WTC11 (cell line): ENCODE results near the gene VEGFC.

ENCODE experiments used
- ZNF121 ChIP-seq: sonication (generic); formaldehyde crosslinking; IDR thresholded peaks from 2 replicates; pipeline ENCODE4 v1.8.0; 2023; ENCODE audit warnings: missing genetic modification reagents
- ZNF263 ChIP-seq: sonication (generic); formaldehyde crosslinking; IDR thresholded peaks from 2 replicates; pipeline ENCODE4 v1.8.1; 2022; ENCODE audit warnings: low read depth, mild to moderate bottlenecking, moderate library complexity, missing genetic modification reagents
- TF ChIP-seq, protein P1 (sequence below): fragments of 250-450 bp; sonication (Bioruptor Pico); IDR thresholded peaks from 2 replicates; pipeline ENCODE4 v1.8.0; 2021; ENCODE audit warnings: mild to moderate bottlenecking
- TF ChIP-seq, protein P2 (sequence below): sonication (generic); formaldehyde crosslinking; IDR thresholded peaks from 2 replicates; pipeline ENCODE4 v1.8.1; 2023; ENCODE audit warnings: mild to moderate bottlenecking, missing genetic modification reagents, moderate library complexity
- TF ChIP-seq, protein P3 (sequence below): fragments of 200-600 bp; IDR thresholded peaks from 2 replicates; pipeline ENCODE4 v1.8.0; 2022; ENCODE audit warnings: antibody characterized with exemption
- TF ChIP-seq, protein P4 (sequence below): sonication (generic); formaldehyde crosslinking; IDR thresholded peaks from 2 replicates; pipeline ENCODE4 v1.8.0; 2022; ENCODE audit warnings: mild to moderate bottlenecking, missing genetic modification reagents

DNA sequence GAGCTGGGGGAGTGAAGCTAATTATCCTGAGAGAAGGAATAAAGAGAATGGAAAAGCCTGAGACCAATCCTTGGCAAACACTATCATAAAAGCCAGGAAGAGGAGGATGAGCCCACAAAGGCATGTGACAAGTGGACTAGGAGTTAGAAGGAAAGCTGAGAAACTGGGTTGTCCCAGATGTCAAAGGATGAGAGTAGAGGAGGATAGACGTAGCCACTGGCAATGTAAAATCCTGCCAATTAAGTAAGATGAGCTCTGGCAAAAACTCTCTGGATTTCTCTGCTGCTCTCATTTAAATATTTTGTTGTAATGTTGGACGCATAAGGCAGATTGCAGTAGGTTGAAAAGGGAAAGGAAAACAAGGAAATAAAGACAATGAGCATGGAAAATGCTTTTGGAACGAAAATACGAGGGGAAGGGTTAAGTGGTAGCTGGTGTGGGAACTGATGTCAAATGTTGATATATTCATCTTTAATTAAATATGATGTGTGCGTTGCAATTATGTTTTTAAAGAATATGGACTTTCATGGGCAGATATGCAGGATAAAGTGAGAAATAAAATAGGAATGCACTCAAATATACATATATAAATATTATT, 14.2 kb upstream of the VEGFC start:
- no peak for TF ChIP-seq ZNF263
- TF ChIP-seq ZNF121 (CRISPR knock-in tag) = no peak
- TF ChIP-seq, protein P1, sequence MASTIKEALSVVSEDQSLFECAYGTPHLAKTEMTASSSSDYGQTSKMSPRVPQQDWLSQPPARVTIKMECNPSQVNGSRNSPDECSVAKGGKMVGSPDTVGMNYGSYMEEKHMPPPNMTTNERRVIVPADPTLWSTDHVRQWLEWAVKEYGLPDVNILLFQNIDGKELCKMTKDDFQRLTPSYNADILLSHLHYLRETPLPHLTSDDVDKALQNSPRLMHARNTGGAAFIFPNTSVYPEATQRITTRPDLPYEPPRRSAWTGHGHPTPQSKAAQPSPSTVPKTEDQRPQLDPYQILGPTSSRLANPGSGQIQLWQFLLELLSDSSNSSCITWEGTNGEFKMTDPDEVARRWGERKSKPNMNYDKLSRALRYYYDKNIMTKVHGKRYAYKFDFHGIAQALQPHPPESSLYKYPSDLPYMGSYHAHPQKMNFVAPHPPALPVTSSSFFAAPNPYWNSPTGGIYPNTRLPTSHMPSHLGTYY (CRISPR knock-in tag) = no peak
- TF ChIP-seq, protein P2, sequence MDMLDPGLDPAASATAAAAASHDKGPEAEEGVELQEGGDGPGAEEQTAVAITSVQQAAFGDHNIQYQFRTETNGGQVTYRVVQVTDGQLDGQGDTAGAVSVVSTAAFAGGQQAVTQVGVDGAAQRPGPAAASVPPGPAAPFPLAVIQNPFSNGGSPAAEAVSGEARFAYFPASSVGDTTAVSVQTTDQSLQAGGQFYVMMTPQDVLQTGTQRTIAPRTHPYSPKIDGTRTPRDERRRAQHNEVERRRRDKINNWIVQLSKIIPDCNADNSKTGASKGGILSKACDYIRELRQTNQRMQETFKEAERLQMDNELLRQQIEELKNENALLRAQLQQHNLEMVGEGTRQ (CRISPR knock-in tag) = no peak
- TF ChIP-seq, protein P3, sequence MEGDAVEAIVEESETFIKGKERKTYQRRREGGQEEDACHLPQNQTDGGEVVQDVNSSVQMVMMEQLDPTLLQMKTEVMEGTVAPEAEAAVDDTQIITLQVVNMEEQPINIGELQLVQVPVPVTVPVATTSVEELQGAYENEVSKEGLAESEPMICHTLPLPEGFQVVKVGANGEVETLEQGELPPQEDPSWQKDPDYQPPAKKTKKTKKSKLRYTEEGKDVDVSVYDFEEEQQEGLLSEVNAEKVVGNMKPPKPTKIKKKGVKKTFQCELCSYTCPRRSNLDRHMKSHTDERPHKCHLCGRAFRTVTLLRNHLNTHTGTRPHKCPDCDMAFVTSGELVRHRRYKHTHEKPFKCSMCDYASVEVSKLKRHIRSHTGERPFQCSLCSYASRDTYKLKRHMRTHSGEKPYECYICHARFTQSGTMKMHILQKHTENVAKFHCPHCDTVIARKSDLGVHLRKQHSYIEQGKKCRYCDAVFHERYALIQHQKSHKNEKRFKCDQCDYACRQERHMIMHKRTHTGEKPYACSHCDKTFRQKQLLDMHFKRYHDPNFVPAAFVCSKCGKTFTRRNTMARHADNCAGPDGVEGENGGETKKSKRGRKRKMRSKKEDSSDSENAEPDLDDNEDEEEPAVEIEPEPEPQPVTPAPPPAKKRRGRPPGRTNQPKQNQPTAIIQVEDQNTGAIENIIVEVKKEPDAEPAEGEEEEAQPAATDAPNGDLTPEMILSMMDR = no peak
- TF ChIP-seq, protein P4, sequence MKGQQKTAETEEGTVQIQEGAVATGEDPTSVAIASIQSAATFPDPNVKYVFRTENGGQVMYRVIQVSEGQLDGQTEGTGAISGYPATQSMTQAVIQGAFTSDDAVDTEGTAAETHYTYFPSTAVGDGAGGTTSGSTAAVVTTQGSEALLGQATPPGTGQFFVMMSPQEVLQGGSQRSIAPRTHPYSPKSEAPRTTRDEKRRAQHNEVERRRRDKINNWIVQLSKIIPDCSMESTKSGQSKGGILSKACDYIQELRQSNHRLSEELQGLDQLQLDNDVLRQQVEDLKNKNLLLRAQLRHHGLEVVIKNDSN (CRISPR knock-in tag) = no peak
